Superior temporal gyrus (tissue), 1 donor: ENCODE data around the gene RC3H1.
"Not testable (repeated sequence)": the region's sequence is repeated elsewhere in the genome, so short reads cannot be mapped to it uniquely, and the experiment has no call there.

Experiments
- DNase-seq: peaks from one replicate; pipeline ENCODE4 v3.0.0-alpha.2; 2016; ENCODE audit errors: extremely low spot score

RC3H1 gene

DNA sequence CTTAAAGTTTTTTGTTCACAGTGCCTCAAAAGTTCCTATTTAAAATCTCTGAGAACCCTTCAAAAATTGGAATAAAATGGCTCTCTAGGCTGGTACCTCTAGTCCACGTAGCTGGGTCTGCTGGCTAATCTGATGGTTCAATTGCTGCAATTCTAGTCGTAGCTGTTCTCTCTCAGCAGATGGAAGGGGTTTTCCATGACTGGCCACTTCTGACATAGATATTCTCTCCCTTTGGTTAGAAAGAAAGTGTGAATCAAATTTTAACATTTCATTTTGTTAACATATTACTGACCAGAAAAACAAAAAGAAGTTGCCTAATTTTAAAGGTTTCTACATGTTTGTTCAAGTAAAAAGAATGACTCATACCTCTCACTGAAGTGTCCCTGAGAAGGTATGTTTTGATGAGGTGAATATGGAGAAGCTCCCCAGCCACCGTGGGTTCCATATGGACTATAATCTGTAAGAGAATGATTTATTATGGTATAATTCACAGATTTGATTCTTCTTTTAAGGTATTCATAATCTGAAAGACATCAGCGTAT, 75.7 kb downstream of the RC3H1 start:
- no peak for DNase-seq

- DNase-seq: no peak
Measured at GRCh38 chr1:173937062-173937461, 85.1 kb downstream of the RC3H1 start.

DNA sequence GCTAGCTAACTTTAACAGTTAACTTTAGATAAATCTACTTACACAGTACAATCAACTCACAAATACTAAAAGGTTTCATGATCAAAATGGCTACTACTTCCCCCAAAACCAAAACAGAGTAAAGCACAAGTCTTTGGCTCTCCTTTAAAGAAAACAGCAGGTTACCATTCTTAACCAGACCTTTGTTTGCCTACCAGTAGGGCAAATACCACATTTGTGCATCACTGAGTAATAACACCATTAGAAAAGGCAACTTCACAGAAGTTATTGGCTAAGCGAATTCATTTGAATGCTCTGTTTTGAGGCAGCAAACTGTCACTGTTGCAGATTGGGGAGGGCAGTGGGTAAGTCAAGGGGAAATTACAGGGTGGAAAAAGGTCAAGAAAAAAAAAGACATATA, 87.7 kb downstream of the RC3H1 start:
- DNase-seq: no peak

DNA sequence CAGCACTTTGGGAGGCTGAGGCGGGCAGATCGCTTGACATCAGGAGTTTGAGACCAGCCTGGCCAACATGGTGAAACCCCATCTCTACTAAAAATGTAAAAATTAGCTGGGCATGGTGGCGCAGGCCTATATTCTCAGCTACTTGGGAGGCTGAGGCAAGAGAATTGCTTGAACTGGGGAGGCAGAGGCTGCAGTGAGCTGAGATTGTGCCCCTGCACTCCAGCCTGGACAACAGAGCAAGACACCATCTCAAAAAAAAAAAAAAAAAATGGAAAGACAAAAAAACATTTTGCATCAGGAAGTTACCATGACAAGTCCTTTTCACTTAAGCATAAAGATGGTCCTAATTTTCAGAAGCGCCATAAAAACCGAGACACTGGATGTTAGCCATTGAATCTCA, 91.6 kb downstream of the RC3H1 start:
- not testable (repeated sequence) for DNase-seq

- no peak for DNase-seq
Measured at GRCh38 chr1:173925306-173926242, 96.6 kb downstream of the RC3H1 start.

DNA sequence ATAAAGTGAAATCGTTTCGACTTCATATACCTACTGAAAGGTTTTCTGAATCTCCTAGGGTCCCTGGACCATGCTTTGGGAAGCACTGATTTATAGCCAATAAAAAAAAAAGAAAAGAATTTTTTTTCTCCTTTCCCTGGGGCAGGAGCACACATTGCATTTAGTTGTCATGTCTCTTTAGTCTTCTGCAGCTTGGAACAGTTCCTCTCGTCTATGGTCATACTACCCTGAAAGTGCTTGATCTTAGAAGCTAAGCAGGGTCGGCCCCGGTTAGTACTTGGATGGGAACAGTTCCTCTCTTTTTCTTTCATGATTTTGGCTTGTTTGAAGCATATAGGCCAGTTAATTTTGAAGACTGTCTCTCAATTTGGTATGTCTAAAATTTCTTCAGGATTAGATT, 101.3 kb downstream of the RC3H1 start:
- no peak for DNase-seq

DNA sequence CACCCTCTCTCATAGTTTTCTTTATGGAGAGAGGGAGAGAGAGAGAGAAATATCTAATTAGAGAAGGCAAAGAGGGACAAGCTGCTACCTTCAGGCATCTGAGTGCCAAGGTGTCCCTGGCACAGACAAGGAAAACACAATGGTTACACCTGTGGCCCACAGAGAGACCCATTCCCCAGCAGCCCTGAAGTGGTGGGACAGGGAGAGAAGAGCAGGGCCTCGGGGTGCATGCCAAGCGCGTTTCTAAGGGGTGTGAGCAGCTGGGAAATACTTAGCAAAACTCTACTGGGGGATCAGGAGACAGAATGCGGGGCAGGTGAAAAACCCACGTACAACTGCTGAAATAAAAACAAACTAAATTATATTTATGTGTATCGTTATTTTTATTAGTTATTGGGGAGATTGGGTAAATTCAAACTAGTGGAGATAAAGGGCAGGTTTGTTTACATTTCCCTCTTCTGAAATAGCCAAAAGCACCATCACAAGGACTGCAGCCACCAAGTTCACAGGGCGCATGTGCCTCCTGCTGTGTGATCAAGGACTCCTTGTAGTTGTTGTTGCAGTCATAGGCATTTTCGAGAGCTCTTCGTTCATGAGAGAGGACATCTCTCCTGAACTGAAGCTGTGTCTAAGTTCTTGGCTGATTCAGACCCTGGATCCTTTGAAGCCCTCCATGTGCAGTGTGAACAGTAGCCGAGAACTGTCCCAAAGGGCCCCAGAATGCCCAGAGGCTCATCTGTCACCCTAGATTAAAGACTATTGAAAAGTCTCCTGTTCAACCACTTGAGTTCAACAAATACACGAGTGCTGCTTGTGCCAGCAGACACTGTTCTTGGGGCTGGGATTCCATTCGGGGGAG, 104.3 kb downstream of the RC3H1 start:
- no peak for DNase-seq

DNA sequence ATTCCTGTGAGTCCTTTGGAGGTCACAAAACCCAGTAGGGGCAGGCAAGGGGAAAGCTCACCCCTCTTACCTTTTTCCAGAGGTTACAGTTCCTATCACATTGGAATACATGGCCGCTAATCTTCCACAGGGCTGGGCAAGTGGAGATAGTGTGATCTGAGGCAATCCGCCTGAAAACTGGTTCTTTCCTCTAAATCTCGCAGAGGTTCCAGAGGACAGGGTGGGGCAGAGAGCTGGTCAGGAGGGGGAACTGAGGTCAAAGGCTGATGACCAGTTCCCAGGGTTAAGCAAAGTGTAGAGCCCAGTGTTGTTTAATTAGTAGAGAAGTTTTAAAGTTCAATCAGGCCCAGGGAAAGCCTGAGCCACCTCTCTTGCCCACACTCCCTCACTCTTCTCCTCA, 105.0 kb downstream of the RC3H1 start, which contains the start of gene SERPINC1:
Gene SERPINC1, minus strand, starts transcription at position 179 of the 400 bp plus-strand sequence. Its CDS starts 68 bp downstream, at position 111.
- DNase-seq: no peak

GRCh38 chr1:173916667-173917066, 105.5 kb downstream of the RC3H1 start:
- DNase-seq: no peak

- DNase-seq: no peak
Measured at GRCh38 chr1:173915596-173915995, 106.6 kb downstream of the RC3H1 start.

GRCh38 chr1:173914366-173914871, 107.7 kb downstream of the RC3H1 start:
- DNase-seq: no peak

- DNase-seq: no peak
Measured at GRCh38 chr1:173913111-173913510, 109.0 kb downstream of the RC3H1 start.

DNA sequence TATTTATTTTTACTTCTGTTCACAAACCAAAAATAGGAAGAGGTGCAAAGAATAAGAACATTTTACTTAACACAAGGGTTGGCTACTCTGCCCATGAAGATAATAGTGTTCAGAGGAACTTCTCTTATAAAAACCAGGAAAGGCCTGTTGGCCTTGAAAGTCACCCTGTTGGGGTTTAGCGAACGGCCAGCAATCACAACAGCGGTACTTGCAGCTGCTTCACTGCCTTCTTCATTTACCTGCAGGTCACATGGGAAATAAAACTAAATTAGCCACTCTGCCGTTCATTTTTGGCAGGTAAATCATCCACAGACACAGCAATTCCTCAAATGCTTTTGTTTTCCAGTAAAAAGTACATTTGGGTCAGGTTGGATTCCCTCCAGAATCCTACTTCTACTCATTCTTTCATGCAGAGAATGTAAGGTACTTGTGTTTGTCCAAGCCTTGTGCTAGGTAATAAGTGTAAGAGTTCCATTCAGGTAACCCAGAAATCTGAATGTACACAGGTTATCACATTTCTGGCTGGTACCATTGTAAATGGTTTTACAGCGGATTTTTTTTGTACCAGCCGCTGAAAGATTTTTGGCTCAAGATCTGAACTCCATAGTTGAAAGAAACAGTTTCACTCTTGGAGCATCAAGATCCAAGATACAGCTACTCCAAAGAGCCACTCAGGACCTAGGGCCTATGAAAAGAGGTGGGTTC, 118.2 kb downstream of the RC3H1 start:
- DNase-seq: no peak

- DNase-seq: no peak
Measured at GRCh38 chr1:173900992-173901391, 121.2 kb downstream of the RC3H1 start.

DNA sequence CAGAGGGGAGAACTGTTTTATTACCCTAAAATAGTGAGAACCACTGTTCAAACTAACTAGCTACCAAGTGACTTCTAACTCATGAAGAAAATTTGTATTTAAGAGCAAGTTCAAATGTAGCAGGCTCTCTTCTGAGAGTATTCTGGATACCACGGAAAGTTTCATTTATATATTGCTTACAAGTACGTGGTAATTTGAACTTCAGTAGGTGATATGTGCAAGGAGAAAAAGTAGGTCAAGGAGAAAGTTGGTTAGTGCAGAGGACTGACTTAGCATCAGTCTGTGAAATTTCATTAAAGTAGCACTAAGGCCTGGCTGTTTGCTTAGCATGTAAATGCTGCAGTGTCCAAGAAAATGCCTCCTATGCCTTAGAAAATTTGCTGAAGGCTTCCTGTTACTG, 121.7 kb downstream of the RC3H1 start:
- DNase-seq: no peak

GRCh38 chr1:173894189-173894588, 128.0 kb downstream of the RC3H1 start:
- no peak for DNase-seq

- DNase-seq: no peak
Measured at GRCh38 chr1:173893611-173894010, 128.5 kb downstream of the RC3H1 start.

GRCh38 chr1:173889885-173890284, 132.3 kb downstream of the RC3H1 start:
- DNase-seq: no peak

DNA sequence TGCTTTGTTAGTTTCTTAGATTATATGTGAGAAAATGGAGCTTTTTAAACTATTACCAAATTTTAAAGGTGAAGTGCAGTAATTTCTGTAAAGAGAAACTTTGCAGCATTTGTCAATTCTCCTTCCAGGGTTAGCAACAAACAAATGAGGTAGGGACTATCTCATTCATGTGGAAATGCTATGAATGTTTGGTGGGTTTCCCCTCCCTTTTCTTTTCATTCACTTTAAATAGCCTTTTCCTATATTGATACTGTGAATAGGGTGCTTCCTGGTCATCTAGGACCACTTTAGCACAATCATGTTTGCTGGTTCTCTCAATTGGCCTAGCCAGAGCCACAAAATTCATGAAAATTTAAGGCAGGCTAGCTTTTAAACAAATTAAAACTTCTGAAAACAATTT, 133.4 kb downstream of the RC3H1 start:
- DNase-seq: no peak

- no peak for DNase-seq
Measured at GRCh38 chr1:173887627-173888026, 134.5 kb downstream of the RC3H1 start.
